HCT116 (cell line): Measurements from ENCODE around the gene CALML3. TPM values are rescaled to one million over a fixed set of nuclear protein-coding genes. Genes with fewer than 3 reads are reported as not detected.

Experiments used
- ATAC-seq: fragments of 200-7000 bp; cut with Tn5 transposase; 2 replicates; pipeline ENCODE4 v1.9.1; 2020; ENCODE audit warnings: mild to moderate bottlenecking, moderate library complexity
- BruUV-seq: library from RNA; stranded (reverse); fragments of 400-500 nt; replicated peaks from 2 replicates; lab custom pipeline; 2021; lab: Mats Ljungman, UMichigan
- CTCF ChIA-PET: fragments of 300-600 bp; sonication (Branson Sonifier 250); formaldehyde crosslinking; loops from one replicate; lab custom pipeline; 2021; ENCODE audit warnings: antibody characterized with exemption; lab: Charles Lee
- POLR2A ChIA-PET: fragments of 300-600, 350-600 bp; sonication (Branson Sonifier 250); formaldehyde crosslinking; loops from one replicate; lab custom pipeline; 2021; ENCODE audit warnings: antibody characterized with exemption; lab: Charles Lee
- RAD21 ChIA-PET, 2 experiments: fragments of 300-600 bp; sonication (Branson Sonifier 250); formaldehyde crosslinking; loops; one replicate each; lab custom pipeline; 2023; ENCODE audit warnings: low total read pairs in 2 of 2; ENCODE audit not compliant: uncharacterized antibody in 2 of 2, unreplicated experiment in 2 of 2, low non-redundant PET in 1 of 2; lab: Charles Lee
- DNase-seq: peaks from one replicate; pipeline ENCODE4 v3.0.0-alpha.2; 2010; ENCODE audit warnings: low read depth, low spot score
- H2AFZ ChIP-seq: fragments of 200-600 bp; shearing (Covaris generic), sonication (generic); 2 replicates; pipeline ENCODE4 v1.6.1; 2017; ENCODE audit warnings: low read depth, mixed run types, mixed read lengths, antibody characterized with exemption, low read length; ENCODE audit not compliant: poor library complexity, severe bottlenecking
- H3K27ac ChIP-seq: 2 replicates; pipeline ENCODE4 v1.5.1; 2012; ENCODE audit warnings: low read depth, low read length
- H3K27me3 ChIP-seq: fragments of 200-600 bp; sonication (generic); 2 replicates; pipeline ENCODE4 v1.6.1; 2016; ENCODE audit warnings: mixed run types, low read length, mixed read lengths; ENCODE audit not compliant: insufficient read depth
- H3K36me3 ChIP-seq, 2 experiments: fragments of 200-500 bp in 1 of 2; fragments of 200-600 bp in 1 of 2; sonication (Bioruptor generic) in 1 of 2; sonication (generic) in 1 of 2; 2 replicates each; pipeline versions ENCODE4 v1.5.1 to v1.6.1; 2014 to 2016; ENCODE audit warnings: low read length in 2 of 2, inconsistent platforms in 1 of 2, mixed read lengths in 1 of 2, mixed run types in 1 of 2; ENCODE audit not compliant: insufficient read depth in 2 of 2, control insufficient read depth in 1 of 2
- H3K4me1 ChIP-seq, 2 experiments: fragments of 200-600 bp in 1 of 2; sonication (generic) in 1 of 2; 2 replicates each; pipeline versions ENCODE4 v1.5.1 to v1.6.1; 2012 to 2017; ENCODE audit warnings: low read length in 2 of 2, inconsistent platforms in 1 of 2, mild to moderate bottlenecking in 1 of 2, mixed read lengths in 1 of 2, mixed run types in 1 of 2, moderate library complexity in 1 of 2; ENCODE audit not compliant: insufficient read depth in 2 of 2, control insufficient read depth in 1 of 2
- H3K4me2 ChIP-seq: fragments of 200-600 bp; sonication (generic); 2 replicates; pipeline ENCODE4 v1.6.1; 2017; ENCODE audit warnings: mixed run types, low read length, mixed read lengths
- H3K4me3 ChIP-seq, 2 experiments: fragments of 200-600 bp in 1 of 2; sonication (generic) in 1 of 2; replicated peaks in 1 of 2; 2 replicates each; pipeline ENCODE4 v1.5.1; 2011 to 2016; ENCODE audit warnings: low read length in 2 of 2, control low read depth in 1 of 2, low read depth in 1 of 2, mild to moderate bottlenecking in 1 of 2, mixed read lengths in 1 of 2, mixed run types in 1 of 2
- H3K79me2 ChIP-seq: fragments of 200-600 bp; sonication (generic); 2 replicates; pipeline ENCODE4 v1.6.1; 2017; ENCODE audit warnings: mild to moderate bottlenecking, mixed run types, low read length, moderate library complexity, mixed read lengths; ENCODE audit not compliant: insufficient read depth
- H3K9ac ChIP-seq: fragments of 200-600 bp; sonication (generic); 2 replicates; pipeline ENCODE4 v1.6.1; 2016; ENCODE audit warnings: low read length, mixed read lengths
- H3K9me2 ChIP-seq: fragments of 200-600 bp; sonication (generic), shearing (Covaris generic); 2 replicates; pipeline ENCODE4 v1.6.1; 2017; ENCODE audit warnings: mixed run types, mild to moderate bottlenecking, moderate library complexity; ENCODE audit not compliant: insufficient read depth
- H3K9me3 ChIP-seq, 2 experiments: fragments of 200-500 bp in 1 of 2; fragments of 200-600 bp in 1 of 2; sonication (Bioruptor generic) in 1 of 2; sonication (generic) in 1 of 2; 2 replicates each; pipeline ENCODE4 v1.6.1; 2014 to 2017; ENCODE audit warnings: low read length in 2 of 2, mixed read lengths in 2 of 2, inconsistent platforms in 1 of 2, low read depth in 1 of 2, mild to moderate bottlenecking in 1 of 2, mixed run types in 1 of 2, moderate library complexity in 1 of 2; ENCODE audit not compliant: control insufficient read depth in 1 of 2, insufficient read depth in 1 of 2
- H4K20me1 ChIP-seq: fragments of 200-600 bp; sonication (generic), shearing (Covaris generic); 2 replicates; pipeline ENCODE4 v1.6.1; 2017; ENCODE audit warnings: mixed run types, mild to moderate bottlenecking, moderate library complexity; ENCODE audit not compliant: insufficient read depth
- CBX3 ChIP-seq: IDR thresholded peaks from 2 replicates; pipeline ENCODE4 v1.6.1; 2012; ENCODE audit warnings: low read depth
- CEBPB ChIP-seq: IDR thresholded peaks from 2 replicates; pipeline ENCODE4 v1.6.1; 2012; ENCODE audit warnings: low read depth
- EGR1 ChIP-seq: IDR thresholded peaks from 2 replicates; pipeline ENCODE4 v1.6.1; 2012; ENCODE audit warnings: low read depth
- EZH2 ChIP-seq: fragments of 200-600 bp; sonication (generic); IDR thresholded peaks from 2 replicates; pipeline ENCODE4 v1.6.1; 2017; ENCODE audit warnings: antibody characterized with exemption, mixed run types
- EZH2phosphoT487 ChIP-seq: fragments of 200-600 bp; IDR thresholded peaks from 2 replicates; pipeline ENCODE4 v1.6.1; 2018; ENCODE audit warnings: antibody characterized with exemption, borderline replicate concordance
- FOSL1 ChIP-seq: IDR thresholded peaks from 2 replicates; pipeline ENCODE4 v1.6.1; 2012; ENCODE audit warnings: low read depth
- POLR2A ChIP-seq: IDR thresholded peaks from 2 replicates; pipeline ENCODE4 v1.7.0; 2011; ENCODE audit warnings: borderline replicate concordance; ENCODE audit not compliant: insufficient read depth, insufficient read length; ENCODE audit errors: extremely low read depth
- RAD21 ChIP-seq: IDR thresholded peaks from 2 replicates; pipeline ENCODE4 v1.6.1; 2012; ENCODE audit warnings: low read depth, mild to moderate bottlenecking
- SP1 ChIP-seq: IDR thresholded peaks from 2 replicates; pipeline ENCODE4 v1.6.1; 2012; ENCODE audit warnings: low read depth
- YY1 ChIP-seq: IDR thresholded peaks from 2 replicates; pipeline ENCODE4 v1.6.1; 2011; ENCODE audit warnings: low read length, low read depth, moderate library complexity, mild to moderate bottlenecking; ENCODE audit not compliant: insufficient replicate concordance; ENCODE audit errors: extremely low read depth
- ZFX ChIP-seq: fragments of 450-650 bp; IDR thresholded peaks from 2 replicates; pipeline ENCODE4 v1.6.1; 2017
- ZNF274 ChIP-seq: fragments of 200-500 bp; sonication (Bioruptor generic); IDR thresholded peaks from 2 replicates; pipeline ENCODE4 v1.6.1; 2014; ENCODE audit warnings: mild to moderate bottlenecking, low read depth, low read length, inconsistent platforms
- intact Hi-C: fragments of 100-400 bp; cut with micrococcal nuclease; formaldehyde crosslinking; loops from 2 replicates; pipeline ENCODE4 v1.10.0; 2022
- total RNA-seq: library from RNA; stranded (reverse); gene quantifications from one replicate; pipeline ENCODE4 v1.2.1, GENCODE V29; 2021; ENCODE audit not compliant: unreplicated experiment
- TF ChIP-seq, protein P1 (sequence below): IDR thresholded peaks from 2 replicates; pipeline ENCODE4 v1.6.1; 2012
- TF ChIP-seq, protein P2 (sequence below): IDR thresholded peaks from 2 replicates; pipeline ENCODE4 v1.6.1; 2012
- TF ChIP-seq, protein P3 (sequence below): IDR thresholded peaks from 2 replicates; pipeline ENCODE4 v1.6.1; 2011; ENCODE audit warnings: mild to moderate bottlenecking, low read length, moderate library complexity; ENCODE audit not compliant: insufficient replicate concordance; ENCODE audit errors: extremely low read depth

The CALML3 gene
- total RNA-seq, 1 experiment from 2014 or later = not detected

DNA sequence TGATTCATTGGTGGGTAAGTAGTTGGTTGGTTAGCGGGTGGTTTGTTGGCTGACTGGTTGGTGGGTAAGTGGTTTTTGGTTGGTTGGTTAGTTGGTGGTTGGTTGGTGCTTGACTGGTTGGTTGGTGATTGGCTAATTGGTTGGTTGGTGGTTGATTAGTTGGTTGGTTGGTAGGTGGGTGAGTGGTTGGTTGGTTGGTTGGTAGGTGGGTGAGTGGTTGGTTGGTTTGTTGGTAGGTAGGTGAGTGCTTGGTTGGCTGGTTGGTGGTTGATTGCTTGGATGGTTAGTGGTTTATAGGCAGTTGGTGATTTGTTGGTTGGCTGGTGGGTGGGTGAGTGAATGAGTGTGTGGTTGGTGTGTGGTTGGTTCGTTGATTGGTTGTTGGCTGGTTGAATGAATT, 44.2 kb downstream of the CALML3 start:
- no peak overlapping the region for H3K27ac ChIP-seq
- ChIA-PET CTCF (no interaction called here), RAD21 (no interaction called here), POLR2A (no interaction called here)
- BruUV-seq = no TSS peak
- no peaks in the 10 kb centered on the region for H3K9me3 ChIP-seq
- peaks cover 0 to 2% of the 10 kb centered on the region in 2 experiments; a peak in 1 of 4 replicates for H3K4me1 ChIP-seq
- H3K36me3 ChIP-seq = no peaks in the 10 kb centered on the region
- no peak overlapping the region for H3K4me3 ChIP-seq
- no peak overlapping the region for H3K9ac ChIP-seq
- H3K27me3 ChIP-seq = no peaks in the 10 kb centered on the region
- H3K4me2 ChIP-seq = no peak overlapping the region
- DNase-seq (no peak), ATAC-seq (no peak)
- H3K9me2 ChIP-seq = no peaks in the 10 kb centered on the region
- intact Hi-C loops = no loop called here
- no peak overlapping the region for H2AFZ ChIP-seq
- TF ChIP-seq RAD21 (no peak), FOSL1 (no peak), YY1 (no peak), CBX3 (no peak), EZH2phosphoT487 (no peak)
- TF ChIP-seq, protein P1, sequence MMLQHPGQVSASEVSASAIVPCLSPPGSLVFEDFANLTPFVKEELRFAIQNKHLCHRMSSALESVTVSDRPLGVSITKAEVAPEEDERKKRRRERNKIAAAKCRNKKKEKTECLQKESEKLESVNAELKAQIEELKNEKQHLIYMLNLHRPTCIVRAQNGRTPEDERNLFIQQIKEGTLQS = no peak
- H4K20me1 ChIP-seq = no peaks in the 10 kb centered on the region
- H3K79me2 ChIP-seq = no peaks in the 10 kb centered on the region

DNA sequence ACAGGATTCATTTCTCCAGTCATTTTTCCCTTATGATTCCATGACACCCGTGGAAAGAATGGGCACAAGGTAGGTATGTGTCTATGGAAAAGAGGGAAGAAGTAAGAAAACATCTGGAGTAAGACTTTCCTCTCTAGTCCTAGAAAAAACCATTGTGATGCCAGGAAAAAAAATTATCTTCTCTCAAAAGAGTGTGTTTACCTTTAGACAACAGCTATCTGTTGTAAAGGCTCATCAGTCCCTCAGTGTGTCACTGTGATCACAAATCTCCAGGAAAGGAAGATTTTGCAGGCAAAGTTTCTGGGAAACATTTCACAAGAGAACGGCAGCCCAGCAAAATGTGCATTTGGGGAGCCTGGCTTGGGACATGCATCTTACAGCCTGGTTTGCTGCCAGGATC, 44.8 kb downstream of the CALML3 start:
- DNase-seq = no peak
- RAD21 ChIA-PET = no interaction called here
- intact Hi-C loops = no loop called here
- TF ChIP-seq ZNF274 = no peak
- TF ChIP-seq, protein P1 = no peak
- TF ChIP-seq, protein P2, sequence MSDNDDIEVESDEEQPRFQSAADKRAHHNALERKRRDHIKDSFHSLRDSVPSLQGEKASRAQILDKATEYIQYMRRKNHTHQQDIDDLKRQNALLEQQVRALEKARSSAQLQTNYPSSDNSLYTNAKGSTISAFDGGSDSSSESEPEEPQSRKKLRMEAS = no peak
- TF ChIP-seq, protein P3, sequence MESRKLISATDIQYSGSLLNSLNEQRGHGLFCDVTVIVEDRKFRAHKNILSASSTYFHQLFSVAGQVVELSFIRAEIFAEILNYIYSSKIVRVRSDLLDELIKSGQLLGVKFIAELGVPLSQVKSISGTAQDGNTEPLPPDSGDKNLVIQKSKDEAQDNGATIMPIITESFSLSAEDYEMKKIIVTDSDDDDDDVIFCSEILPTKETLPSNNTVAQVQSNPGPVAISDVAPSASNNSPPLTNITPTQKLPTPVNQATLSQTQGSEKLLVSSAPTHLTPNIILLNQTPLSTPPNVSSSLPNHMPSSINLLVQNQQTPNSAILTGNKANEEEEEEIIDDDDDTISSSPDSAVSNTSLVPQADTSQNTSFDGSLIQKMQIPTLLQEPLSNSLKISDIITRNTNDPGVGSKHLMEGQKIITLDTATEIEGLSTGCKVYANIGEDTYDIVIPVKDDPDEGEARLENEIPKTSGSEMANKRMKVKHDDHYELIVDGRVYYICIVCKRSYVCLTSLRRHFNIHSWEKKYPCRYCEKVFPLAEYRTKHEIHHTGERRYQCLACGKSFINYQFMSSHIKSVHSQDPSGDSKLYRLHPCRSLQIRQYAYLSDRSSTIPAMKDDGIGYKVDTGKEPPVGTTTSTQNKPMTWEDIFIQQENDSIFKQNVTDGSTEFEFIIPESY = no peak
- no peak for TF ChIP-seq CEBPB
- TF ChIP-seq ZFX = no peak
- no peak for TF ChIP-seq POLR2A
- no peak for TF ChIP-seq FOSL1
- TF ChIP-seq SP1 = no peak
- no peak for TF ChIP-seq EZH2
- TF ChIP-seq EGR1 = no peak
- TF ChIP-seq EZH2phosphoT487 = no peak
- TF ChIP-seq, all 23 proteins: peak for 0
- Histone ChIP-seq H4K20me1 (no peaks in the 10 kb centered on the region), H3K36me3 (no peaks in the 10 kb centered on the region), H3K4me2 (no peak overlapping the region), H3K4me3 (no peak overlapping the region), H3K9me3 (no peaks in the 10 kb centered on the region), H3K9me2 (no peaks in the 10 kb centered on the region), H3K79me2 (no peaks in the 10 kb centered on the region), H3K9ac (no peak overlapping the region), H3K27ac (no peak overlapping the region), H2AFZ (no peak overlapping the region), H3K27me3 (no peaks in the 10 kb centered on the region), H3K4me1 (no peaks in the 10 kb centered on the region)
- ChIA-PET CTCF (no interaction called here), POLR2A (no interaction called here)
- ATAC-seq = no peak
- BruUV-seq = no TSS peak
